ENCODE data around the gene GATA5.
A peak's percentile ranks its signal among the peaks of the same experiment; 100 is the strongest.

Gene GATA5

GRCh38 chr20:62475772-62476055, at the start of gene GATA5:
GATA5 (minus strand) TSS chr20:62475995; CDS start chr20:62475521, 474 bp downstream.
- no peak for DNase-seq (ENCODE audit: low read depth)

- DNase-seq (ENCODE audit: low read depth): no peak
Measured at GRCh38 chr20:62525014-62525413, 49.2 kb upstream of the GATA5 start.

- DNase-seq (ENCODE audit: low read depth): no peak
Measured at GRCh38 chr20:62524505-62524911, 48.7 kb upstream of the GATA5 start.

GRCh38 chr20:62523473-62524203, 47.8 kb upstream of the GATA5 start:
- DNase-seq (ENCODE audit: low read depth): peak; percentile 53

- DNase-seq (ENCODE audit: low read depth): no peak
Measured at GRCh38 chr20:62522748-62523396, 47.1 kb upstream of the GATA5 start.

GRCh38 chr20:62519826-62520225, 44.0 kb upstream of the GATA5 start:
- no peak for DNase-seq (ENCODE audit: low read depth)

GRCh38 chr20:62518911-62519310, 43.1 kb upstream of the GATA5 start:
- no peak for DNase-seq (ENCODE audit: low read depth)

- DNase-seq (ENCODE audit: low read depth): no peak
Measured at GRCh38 chr20:62517901-62518610, 42.3 kb upstream of the GATA5 start.

GRCh38 chr20:62517168-62517567, 41.4 kb upstream of the GATA5 start:
- DNase-seq (ENCODE audit: low read depth): no peak

- no peak for DNase-seq (ENCODE audit: low read depth)
Measured at GRCh38 chr20:62516338-62516737, 40.5 kb upstream of the GATA5 start.

- DNase-seq (ENCODE audit: low read depth): no peak
Measured at GRCh38 chr20:62515826-62516225, 40.0 kb upstream of the GATA5 start.

- DNase-seq (ENCODE audit: low read depth): no peak
Measured at GRCh38 chr20:62515280-62515679, 39.5 kb upstream of the GATA5 start.

- DNase-seq (ENCODE audit: low read depth): no peak
Measured at GRCh38 chr20:62513991-62514390, 38.2 kb upstream of the GATA5 start.

- no peak for DNase-seq (ENCODE audit: low read depth)
Measured at GRCh38 chr20:62511915-62512610, 36.3 kb upstream of the GATA5 start.

GRCh38 chr20:62511300-62511914, 35.6 kb upstream of the GATA5 start:
- no peak for DNase-seq (ENCODE audit: low read depth)

- DNase-seq (ENCODE audit: low read depth): no peak
Measured at GRCh38 chr20:62508641-62509051, 32.9 kb upstream of the GATA5 start.

- no peak for DNase-seq (ENCODE audit: low read depth)
Measured at GRCh38 chr20:62507991-62508640, 32.3 kb upstream of the GATA5 start.

- DNase-seq (ENCODE audit: low read depth): no peak
Measured at GRCh38 chr20:62507323-62507722, 31.5 kb upstream of the GATA5 start.

GRCh38 chr20:62506791-62507190, 31.0 kb upstream of the GATA5 start:
- DNase-seq (ENCODE audit: low read depth): no peak

- no peak for DNase-seq (ENCODE audit: low read depth)
Measured at GRCh38 chr20:62506087-62506486, 30.3 kb upstream of the GATA5 start.

- DNase-seq (ENCODE audit: low read depth): no peak
Measured at GRCh38 chr20:62505337-62506045, 29.7 kb upstream of the GATA5 start.

Measured in stimulated activated CD8-positive, alpha-beta memory T cell treated with anti-CD3 and anti-CD28 coated beads, Interleukin-7, amount 100 ng/mL, for 24 hours (primary cell).